Endodermal cell (in vitro differentiated cells): Measurements from ENCODE around the gene ROBO1. TPM values are rescaled to one million over a fixed set of nuclear protein-coding genes. Genes with fewer than 3 reads are reported as not detected.

Experiments used
- DNase-seq: peaks from one replicate; pipeline ENCODE4 v3.0.0-alpha.2; 2017
- H3K27ac ChIP-seq: 2 replicates; pipeline ENCODE4 v1.5.1; 2013; ENCODE audit warnings: mild to moderate bottlenecking, low read depth, low read length, moderate library complexity
- H3K27me3 ChIP-seq: 2 replicates; pipeline ENCODE4 v1.6.1; 2013; ENCODE audit warnings: mild to moderate bottlenecking, low read length, moderate library complexity; ENCODE audit not compliant: insufficient read depth, control insufficient read depth, poor library complexity, severe bottlenecking
- H3K36me3 ChIP-seq: 2 replicates; pipeline ENCODE4 v1.7.0; 2013; ENCODE audit warnings: mild to moderate bottlenecking, low read length, moderate library complexity; ENCODE audit not compliant: control insufficient read depth, insufficient read depth
- H3K4me1 ChIP-seq: one replicate; pipeline ENCODE4 v1.7.0; 2013; ENCODE audit warnings: low read length; ENCODE audit not compliant: control insufficient read depth, insufficient read depth
- H3K4me3 ChIP-seq: 2 replicates; pipeline ENCODE4 v1.5.1; 2013; ENCODE audit warnings: mild to moderate bottlenecking, low read length, moderate library complexity
- H3K9ac ChIP-seq: 2 replicates; pipeline ENCODE4 v1.6.1; 2013; ENCODE audit warnings: mild to moderate bottlenecking, low read length, moderate library complexity; ENCODE audit not compliant: poor library complexity, severe bottlenecking; ENCODE audit errors: extremely low read depth
- H3K9me3 ChIP-seq: 2 replicates; pipeline ENCODE4 v1.6.1; 2013; ENCODE audit warnings: mild to moderate bottlenecking, low read length, moderate library complexity; ENCODE audit not compliant: control insufficient read depth
- H3K27ac Mint-ChIP-seq: 2 replicates; pipeline ENCODE4 v1.8.0; 2020; ENCODE audit warnings: mixed read lengths
- H3K27me3 Mint-ChIP-seq: 2 replicates; pipeline ENCODE4 v1.8.0; 2021; ENCODE audit warnings: mild to moderate bottlenecking, mixed read lengths; ENCODE audit not compliant: insufficient read depth
- H3K36me3 Mint-ChIP-seq: 2 replicates; pipeline ENCODE4 v1.8.0; 2020; ENCODE audit warnings: low read depth, mixed read lengths
- H3K4me1 Mint-ChIP-seq: 2 replicates; pipeline ENCODE4 v1.8.0; 2020; ENCODE audit warnings: mixed read lengths
- H3K4me3 Mint-ChIP-seq: 2 replicates; pipeline ENCODE4 v1.8.0; 2020; ENCODE audit warnings: mild to moderate bottlenecking, moderate library complexity, mixed read lengths
- H3K9me3 Mint-ChIP-seq: 2 replicates; pipeline ENCODE4 v1.8.0; 2020; ENCODE audit warnings: mild to moderate bottlenecking, mixed read lengths
- WGBS, 2 experiments: methylation state at CpG; one replicate each; pipeline versions ENCODE4 v1.1.5 to v1.1.7; 2013; ENCODE audit warnings: missing lambda C conversion rate in 2 of 2, mixed read lengths in 1 of 2; ENCODE audit not compliant: insufficient coverage in 1 of 2, insufficient read length in 1 of 2; 5-methylcytosine and 5-hydroxymethylcytosine counted together
- total RNA-seq, 2 donors: library from RNA; stranded (reverse); fragmentation: NEBNext Ultra II Directional in 1 of 2; extraction: Animal tissue kit (Norgen Biotek cat#: 25700) in 1 of 2; gene quantifications; 2 replicates in 1 of 2; 3 replicates in 1 of 2; pipeline ENCODE4 v1.2.1, GENCODE V29; 2021
- TF ChIP-seq, protein P1 (sequence below): fragments of 200-600 bp; sonication (generic); conservative IDR thresholded peaks from 2 replicates; pipeline ENCODE4 v1.5.0; 2021; ENCODE audit warnings: antibody characterized with exemption, mild to moderate bottlenecking

The ROBO1 gene
- total RNA-seq, 2 donors from 2014 or later: 74.8 to 75.9 TPM

DNA sequence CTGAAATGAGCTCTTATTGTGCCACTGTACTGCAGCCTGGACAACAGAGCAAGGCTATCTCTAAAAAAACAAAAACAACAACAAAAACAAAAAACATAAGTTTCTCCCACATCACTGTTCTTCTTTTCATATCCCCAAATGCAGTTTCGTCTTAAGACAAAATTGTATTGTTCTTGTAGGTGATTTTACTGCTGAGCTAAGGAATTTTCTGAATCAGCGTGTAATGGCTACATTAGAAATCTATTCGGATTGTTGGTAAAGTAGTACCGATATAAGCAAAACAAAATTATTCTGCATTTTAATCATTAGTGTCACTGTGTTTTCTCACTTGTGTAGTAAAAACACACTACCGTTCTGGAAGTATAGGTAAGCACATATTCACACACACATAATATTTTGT is 512.5 kb downstream of the ROBO1 start:
- no peaks in the 10 kb centered on the region for H3K36me3 Mint-ChIP-seq
- H3K9me3 Mint-ChIP-seq: no peaks in the 10 kb centered on the region
- H3K4me1 Mint-ChIP-seq: peaks cover 9% of the 10 kb centered on the region
- H3K27me3 Mint-ChIP-seq: no peaks in the 10 kb centered on the region
- WGBS, 2 experiments: 95 to 100% methylated on average over 1 to 4 of the region's 5 CpGs
- no peak overlapping the region for H3K27ac Mint-ChIP-seq
- Histone ChIP-seq H3K9me3 (no peaks in the 10 kb centered on the region), H3K9ac (no peak overlapping the region), H3K27ac (no peak overlapping the region), H3K36me3 (no peaks in the 10 kb centered on the region), H3K27me3 (no peaks in the 10 kb centered on the region), H3K4me3 (no peak overlapping the region), H3K4me1 (no peaks in the 10 kb centered on the region)
- TF ChIP-seq, protein P1, sequence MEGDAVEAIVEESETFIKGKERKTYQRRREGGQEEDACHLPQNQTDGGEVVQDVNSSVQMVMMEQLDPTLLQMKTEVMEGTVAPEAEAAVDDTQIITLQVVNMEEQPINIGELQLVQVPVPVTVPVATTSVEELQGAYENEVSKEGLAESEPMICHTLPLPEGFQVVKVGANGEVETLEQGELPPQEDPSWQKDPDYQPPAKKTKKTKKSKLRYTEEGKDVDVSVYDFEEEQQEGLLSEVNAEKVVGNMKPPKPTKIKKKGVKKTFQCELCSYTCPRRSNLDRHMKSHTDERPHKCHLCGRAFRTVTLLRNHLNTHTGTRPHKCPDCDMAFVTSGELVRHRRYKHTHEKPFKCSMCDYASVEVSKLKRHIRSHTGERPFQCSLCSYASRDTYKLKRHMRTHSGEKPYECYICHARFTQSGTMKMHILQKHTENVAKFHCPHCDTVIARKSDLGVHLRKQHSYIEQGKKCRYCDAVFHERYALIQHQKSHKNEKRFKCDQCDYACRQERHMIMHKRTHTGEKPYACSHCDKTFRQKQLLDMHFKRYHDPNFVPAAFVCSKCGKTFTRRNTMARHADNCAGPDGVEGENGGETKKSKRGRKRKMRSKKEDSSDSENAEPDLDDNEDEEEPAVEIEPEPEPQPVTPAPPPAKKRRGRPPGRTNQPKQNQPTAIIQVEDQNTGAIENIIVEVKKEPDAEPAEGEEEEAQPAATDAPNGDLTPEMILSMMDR: no peak
- no peak for DNase-seq
- H3K4me3 Mint-ChIP-seq: no peak overlapping the region

DNA sequence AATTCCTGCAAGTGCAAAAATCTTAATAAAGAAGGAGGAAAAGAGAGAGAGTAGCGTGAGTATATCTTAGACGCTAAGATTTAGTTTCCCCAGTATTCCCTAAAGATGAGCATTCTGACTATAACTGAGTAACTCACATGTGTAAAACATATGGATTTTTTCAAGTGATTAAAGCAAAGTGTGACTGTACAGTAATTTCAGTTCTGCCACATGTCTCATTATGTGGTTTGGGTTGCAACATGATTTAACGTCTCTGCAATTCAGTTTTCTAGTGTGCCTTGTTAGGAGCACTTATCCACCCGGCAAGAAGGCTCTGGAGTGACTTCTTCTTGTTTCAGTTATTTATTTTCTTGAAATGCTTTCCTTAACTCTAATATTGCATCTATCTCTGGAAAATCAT is 514.1 kb downstream of the ROBO1 start:
- H3K4me1 ChIP-seq: no peaks in the 10 kb centered on the region
- no peak overlapping the region for H3K4me3 ChIP-seq
- no peak overlapping the region for H3K27ac ChIP-seq
- WGBS, 2 experiments: 92 to 100% methylated on average over 1 to 4 of the region's 4 CpGs
- no peak overlapping the region for H3K4me3 Mint-ChIP-seq
- H3K27ac Mint-ChIP-seq: no peak overlapping the region
- DNase-seq: no peak
- H3K9me3 Mint-ChIP-seq: no peaks in the 10 kb centered on the region
- TF ChIP-seq, protein P1: no peak
- H3K27me3 Mint-ChIP-seq: no peaks in the 10 kb centered on the region
- no peaks in the 10 kb centered on the region for H3K27me3 ChIP-seq
- H3K9me3 ChIP-seq: no peaks in the 10 kb centered on the region
- no peak overlapping the region for H3K9ac ChIP-seq
- no peaks in the 10 kb centered on the region for H3K36me3 Mint-ChIP-seq
- H3K36me3 ChIP-seq: no peaks in the 10 kb centered on the region
- H3K4me1 Mint-ChIP-seq: peaks cover 9% of the 10 kb centered on the region

DNA sequence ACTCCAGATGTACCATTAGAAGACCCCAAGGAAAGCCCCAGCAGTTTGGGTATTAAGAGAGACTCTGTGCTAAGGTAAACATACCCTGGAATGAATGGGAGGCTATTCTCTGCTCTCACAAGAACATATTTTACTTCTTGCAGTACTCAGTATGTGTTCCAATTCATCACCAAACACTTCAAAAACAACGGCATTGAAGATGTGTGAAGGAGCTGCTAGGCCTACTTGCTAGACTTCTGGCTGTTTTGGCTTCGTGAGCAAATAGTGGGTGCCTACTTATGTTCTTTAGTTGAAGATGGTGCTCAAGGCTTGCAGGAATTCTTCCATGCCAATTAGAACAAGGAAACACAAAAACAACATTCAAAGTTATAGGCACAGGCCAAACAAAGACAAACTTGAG is 514.5 kb downstream of the ROBO1 start:
- no peaks in the 10 kb centered on the region for H3K9me3 ChIP-seq
- peaks cover 9% of the 10 kb centered on the region for H3K4me1 Mint-ChIP-seq
- DNase-seq: peak; percentile 57
- no peaks in the 10 kb centered on the region for H3K27me3 ChIP-seq
- no peaks in the 10 kb centered on the region for H3K4me1 ChIP-seq
- no peaks in the 10 kb centered on the region for H3K27me3 Mint-ChIP-seq
- H3K9me3 Mint-ChIP-seq: no peaks in the 10 kb centered on the region
- no peak overlapping the region for H3K27ac Mint-ChIP-seq
- H3K36me3 Mint-ChIP-seq: no peaks in the 10 kb centered on the region
- H3K9ac ChIP-seq: no peak overlapping the region
- no peak overlapping the region for H3K4me3 ChIP-seq
- 79 to 100% methylated on average over 2 of the region's 2 CpGs for WGBS, 2 experiments
- no peak overlapping the region for H3K4me3 Mint-ChIP-seq
- TF ChIP-seq, protein P1: no peak
- H3K36me3 ChIP-seq: no peaks in the 10 kb centered on the region
- H3K27ac ChIP-seq: no peak overlapping the region
